Lower leg skin (tissue), 3 donors: ENCODE results near the gene SESTD1.

Experiments used
- POLR2A ChIP-seq, 2 donors: fragments of 450-650 bp; IDR thresholded peaks; one replicate each; pipeline ENCODE4 v1.6.1; 2016 to 2017; ENCODE audit warnings: antibody characterized with exemption in 2 of 2, mild to moderate bottlenecking in 1 of 2, moderate library complexity in 1 of 2
- TF ChIP-seq, protein P1 (sequence below), 3 donors: fragments of 450-650 bp; IDR thresholded peaks; one replicate each; pipeline ENCODE4 v1.5.1; 2016; ENCODE audit warnings: antibody characterized with exemption in 3 of 3, mild to moderate bottlenecking in 3 of 3, moderate library complexity in 2 of 3

DNA sequence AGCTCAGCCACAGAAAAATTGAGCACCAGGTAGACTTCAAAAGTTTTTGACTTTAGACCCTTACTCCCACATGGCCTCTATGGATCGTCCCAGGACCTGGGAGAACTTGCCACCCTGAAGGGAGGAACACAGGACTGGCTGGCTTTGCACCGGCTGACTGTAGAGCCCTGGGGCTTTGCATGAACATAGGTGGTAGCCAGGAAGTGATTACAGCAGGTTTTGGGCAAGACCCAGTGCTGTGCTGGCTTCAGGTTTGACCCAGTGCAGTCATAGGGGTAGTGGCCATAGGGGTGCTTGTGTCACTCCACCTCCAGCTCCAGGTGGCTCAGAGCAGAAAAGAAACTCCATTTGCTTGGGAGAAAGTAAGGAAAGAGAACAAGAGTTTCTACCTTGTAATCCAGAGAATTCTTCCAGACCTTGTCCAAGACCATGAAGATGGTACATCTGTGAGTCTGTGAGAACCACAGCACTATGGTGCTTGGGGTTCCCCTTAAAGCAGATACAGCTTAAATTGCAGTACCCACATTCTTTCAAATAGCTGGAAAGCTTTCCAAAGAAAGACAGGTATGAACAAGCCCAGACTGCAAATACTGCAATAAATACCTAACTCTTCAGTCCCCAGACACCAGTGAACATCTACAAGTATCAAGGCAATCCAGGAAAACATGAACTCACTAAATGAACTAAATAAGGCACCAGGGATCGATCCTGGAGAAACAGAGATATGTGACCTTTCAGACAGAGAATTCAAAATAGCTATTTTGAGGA, 13.0 kb upstream of the SESTD1 start:
- TF ChIP-seq, protein P1, sequence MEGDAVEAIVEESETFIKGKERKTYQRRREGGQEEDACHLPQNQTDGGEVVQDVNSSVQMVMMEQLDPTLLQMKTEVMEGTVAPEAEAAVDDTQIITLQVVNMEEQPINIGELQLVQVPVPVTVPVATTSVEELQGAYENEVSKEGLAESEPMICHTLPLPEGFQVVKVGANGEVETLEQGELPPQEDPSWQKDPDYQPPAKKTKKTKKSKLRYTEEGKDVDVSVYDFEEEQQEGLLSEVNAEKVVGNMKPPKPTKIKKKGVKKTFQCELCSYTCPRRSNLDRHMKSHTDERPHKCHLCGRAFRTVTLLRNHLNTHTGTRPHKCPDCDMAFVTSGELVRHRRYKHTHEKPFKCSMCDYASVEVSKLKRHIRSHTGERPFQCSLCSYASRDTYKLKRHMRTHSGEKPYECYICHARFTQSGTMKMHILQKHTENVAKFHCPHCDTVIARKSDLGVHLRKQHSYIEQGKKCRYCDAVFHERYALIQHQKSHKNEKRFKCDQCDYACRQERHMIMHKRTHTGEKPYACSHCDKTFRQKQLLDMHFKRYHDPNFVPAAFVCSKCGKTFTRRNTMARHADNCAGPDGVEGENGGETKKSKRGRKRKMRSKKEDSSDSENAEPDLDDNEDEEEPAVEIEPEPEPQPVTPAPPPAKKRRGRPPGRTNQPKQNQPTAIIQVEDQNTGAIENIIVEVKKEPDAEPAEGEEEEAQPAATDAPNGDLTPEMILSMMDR (IDR thresholded peaks at IDR 0.05), result no peak
- no peak for TF ChIP-seq POLR2A (IDR thresholded peaks at IDR 0.05)
